Esophagus muscularis mucosa (tissue), 3 donors: ENCODE measurements around the gene CDS2.

Experiments used
- POLR2A ChIP-seq: fragments of 450-650 bp; IDR thresholded peaks from one replicate; pipeline ENCODE4 v1.6.1; 2017; ENCODE audit warnings: antibody characterized with exemption, moderate library complexity, mild to moderate bottlenecking, low read depth
- POLR2AphosphoS5 ChIP-seq, 2 donors: sonication (generic); formaldehyde crosslinking; IDR thresholded peaks; one replicate each; pipeline ENCODE4 v1.6.1; 2017; ENCODE audit warnings: antibody characterized with exemption in 2 of 2
- TF ChIP-seq, protein P1 (sequence below), 3 experiments: fragments of 200-600 bp in 2 of 3; fragments of 450-650 bp in 1 of 3; sonication (generic) in 2 of 3; IDR thresholded peaks; one replicate each; pipeline ENCODE4 v1.5.1; 2017 to 2019; ENCODE audit warnings: antibody characterized with exemption in 3 of 3, mild to moderate bottlenecking in 2 of 3, moderate library complexity in 1 of 3

DNA sequence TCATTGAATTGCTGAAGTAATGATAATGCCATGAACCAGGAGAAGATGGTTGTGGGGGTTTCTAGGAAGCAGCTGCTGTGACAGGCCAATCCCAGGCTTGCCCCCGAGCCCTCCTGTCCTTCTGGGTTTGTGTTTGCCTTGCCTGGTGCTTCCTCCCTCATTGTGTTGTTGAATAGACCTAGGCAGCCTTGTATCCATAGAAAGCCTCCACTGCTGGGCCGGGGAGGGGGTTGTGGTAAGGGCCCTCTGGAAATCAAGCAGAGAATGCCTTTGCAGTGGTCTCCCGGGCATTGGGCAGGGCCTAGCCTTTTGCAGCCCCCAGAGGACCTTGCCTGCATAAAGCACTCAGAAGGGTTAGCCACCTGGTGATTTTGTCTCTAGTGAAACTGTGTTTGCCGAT is 69.3 kb downstream of the CDS2 start:
- TF ChIP-seq POLR2A (no peak), POLR2AphosphoS5 (IDR thresholded peaks at IDR 0.05) (no peak)
- TF ChIP-seq, protein P1, sequence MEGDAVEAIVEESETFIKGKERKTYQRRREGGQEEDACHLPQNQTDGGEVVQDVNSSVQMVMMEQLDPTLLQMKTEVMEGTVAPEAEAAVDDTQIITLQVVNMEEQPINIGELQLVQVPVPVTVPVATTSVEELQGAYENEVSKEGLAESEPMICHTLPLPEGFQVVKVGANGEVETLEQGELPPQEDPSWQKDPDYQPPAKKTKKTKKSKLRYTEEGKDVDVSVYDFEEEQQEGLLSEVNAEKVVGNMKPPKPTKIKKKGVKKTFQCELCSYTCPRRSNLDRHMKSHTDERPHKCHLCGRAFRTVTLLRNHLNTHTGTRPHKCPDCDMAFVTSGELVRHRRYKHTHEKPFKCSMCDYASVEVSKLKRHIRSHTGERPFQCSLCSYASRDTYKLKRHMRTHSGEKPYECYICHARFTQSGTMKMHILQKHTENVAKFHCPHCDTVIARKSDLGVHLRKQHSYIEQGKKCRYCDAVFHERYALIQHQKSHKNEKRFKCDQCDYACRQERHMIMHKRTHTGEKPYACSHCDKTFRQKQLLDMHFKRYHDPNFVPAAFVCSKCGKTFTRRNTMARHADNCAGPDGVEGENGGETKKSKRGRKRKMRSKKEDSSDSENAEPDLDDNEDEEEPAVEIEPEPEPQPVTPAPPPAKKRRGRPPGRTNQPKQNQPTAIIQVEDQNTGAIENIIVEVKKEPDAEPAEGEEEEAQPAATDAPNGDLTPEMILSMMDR (IDR thresholded peaks at IDR 0.05) = no peak
